ENCODE results near the gene CCSER1. TPM values are rescaled to one million over a fixed set of nuclear protein-coding genes. Genes with fewer than 3 reads are reported as not detected.

The CCSER1 gene
- total RNA-seq, 1 experiment from 2014 or later, result 0.05 TPM

DNA sequence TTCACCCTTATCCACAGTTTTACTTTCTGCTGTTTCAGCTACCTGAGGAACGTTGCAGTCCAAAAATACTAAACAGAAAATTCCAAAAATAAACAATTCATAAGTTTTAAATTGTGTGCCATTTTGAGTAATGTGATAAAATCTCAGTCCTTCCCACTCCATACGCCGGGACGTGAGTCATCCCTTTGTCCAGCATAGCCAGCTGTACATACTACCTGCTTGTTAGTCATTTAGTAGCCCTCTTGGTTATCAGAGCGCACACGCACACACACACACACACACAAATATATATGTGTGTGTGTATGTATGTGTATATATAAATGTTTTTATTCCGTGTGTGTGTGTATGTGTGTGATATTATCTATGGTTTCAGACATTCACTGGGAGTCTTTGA is 4.8 kb upstream of the CCSER1 start:
- Histone ChIP-seq H3K27me3 (ENCODE audit: control insufficient read depth, insufficient read depth, low read length) (no peaks in the 10 kb centered on the region; the same call in none of the 2 replicates), H3K9me3 (ENCODE audit: control insufficient read depth, insufficient read depth, low read depth, low read length) (no peaks in the 10 kb centered on the region), H3K36me3 (ENCODE audit: control insufficient read depth, insufficient read depth, low read length) (no peaks in the 10 kb centered on the region), H3K27ac (ENCODE audit: low read length) (no peak overlapping the region), H3K4me1 (ENCODE audit: control insufficient read depth, insufficient read depth, low read length) (no peaks in the 10 kb centered on the region), H3K4me3 (ENCODE audit: low read depth in 2 of 2, low read length in 2 of 2) (no peak overlapping the region)
- TF ChIP-seq POLR2AphosphoS5 (IDR thresholded peaks at IDR 0.05; ENCODE audit: low read depth, low read length) (no peak), REST (IDR thresholded peaks at IDR 0.05; ENCODE audit: insufficient read depth in 1 of 2, low read depth in 2 of 2, low read length in 1 of 2) (no peak), TCF7L2 (IDR thresholded peaks at IDR 0.05; ENCODE audit: low read depth, low read length) (no peak), SIN3A (IDR thresholded peaks at IDR 0.05; ENCODE audit: borderline replicate concordance, insufficient read depth, low read depth, low read length) (no peak)
- TF ChIP-seq, protein P1, sequence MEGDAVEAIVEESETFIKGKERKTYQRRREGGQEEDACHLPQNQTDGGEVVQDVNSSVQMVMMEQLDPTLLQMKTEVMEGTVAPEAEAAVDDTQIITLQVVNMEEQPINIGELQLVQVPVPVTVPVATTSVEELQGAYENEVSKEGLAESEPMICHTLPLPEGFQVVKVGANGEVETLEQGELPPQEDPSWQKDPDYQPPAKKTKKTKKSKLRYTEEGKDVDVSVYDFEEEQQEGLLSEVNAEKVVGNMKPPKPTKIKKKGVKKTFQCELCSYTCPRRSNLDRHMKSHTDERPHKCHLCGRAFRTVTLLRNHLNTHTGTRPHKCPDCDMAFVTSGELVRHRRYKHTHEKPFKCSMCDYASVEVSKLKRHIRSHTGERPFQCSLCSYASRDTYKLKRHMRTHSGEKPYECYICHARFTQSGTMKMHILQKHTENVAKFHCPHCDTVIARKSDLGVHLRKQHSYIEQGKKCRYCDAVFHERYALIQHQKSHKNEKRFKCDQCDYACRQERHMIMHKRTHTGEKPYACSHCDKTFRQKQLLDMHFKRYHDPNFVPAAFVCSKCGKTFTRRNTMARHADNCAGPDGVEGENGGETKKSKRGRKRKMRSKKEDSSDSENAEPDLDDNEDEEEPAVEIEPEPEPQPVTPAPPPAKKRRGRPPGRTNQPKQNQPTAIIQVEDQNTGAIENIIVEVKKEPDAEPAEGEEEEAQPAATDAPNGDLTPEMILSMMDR (IDR thresholded peaks at IDR 0.05), result no peak
- in situ Hi-C loops (cut with HindIII; ENCODE audit: low pct_unique_long_range_greater_than_20kb, low sequenced_read_pairs) (no loop called here), intact Hi-C loops (cut with micrococcal nuclease; ENCODE audit: unreplicated experiment) (no loop called here)
- POLR2A ChIA-PET, result no interaction called here
- ATAC-seq (no peak), DNase-seq (ENCODE audit: low read depth, low spot score) (no peak)
- CTCF ChIA-PET, result no interaction called here
- BruUV-seq (replicated peaks), result no TSS peak

GRCh38 chr4:90124276-90124675 is 2.9 kb upstream of the CCSER1 start:
- Histone ChIP-seq H3K27me3 (ENCODE audit: control insufficient read depth, insufficient read depth, low read length) (no peaks in the 10 kb centered on the region; the same call in none of the 2 replicates), H3K36me3 (ENCODE audit: control insufficient read depth, insufficient read depth, low read length) (no peaks in the 10 kb centered on the region; the same call in 1 of the 2 replicates), H3K9me3 (ENCODE audit: control insufficient read depth, insufficient read depth, low read depth, low read length) (no peaks in the 10 kb centered on the region), H3K4me1 (ENCODE audit: control insufficient read depth, insufficient read depth, low read length) (no peaks in the 10 kb centered on the region), H3K27ac (ENCODE audit: low read length) (no peak overlapping the region), H3K4me3 (ENCODE audit: low read depth in 2 of 2, low read length in 2 of 2) (no peak overlapping the region)
- ChIA-PET CTCF (no interaction called here), POLR2A (no interaction called here)
- TF ChIP-seq REST (IDR thresholded peaks at IDR 0.05; ENCODE audit: insufficient read depth in 1 of 2, low read depth in 2 of 2, low read length in 1 of 2) (no peak), SIN3A (IDR thresholded peaks at IDR 0.05; ENCODE audit: borderline replicate concordance, insufficient read depth, low read depth, low read length) (no peak)
- TF ChIP-seq, protein P1 (IDR thresholded peaks at IDR 0.05), result no peak
- no TSS peak for BruUV-seq (replicated peaks)
- ATAC-seq (no peak), DNase-seq (ENCODE audit: low read depth, low spot score) (no peak)
- in situ Hi-C loops (cut with HindIII; ENCODE audit: low pct_unique_long_range_greater_than_20kb, low sequenced_read_pairs) (no loop called here), intact Hi-C loops (cut with micrococcal nuclease; ENCODE audit: unreplicated experiment) (no loop called here)
